ENCODE data around the gene ATF6B.
A peak's percentile ranks its signal among the peaks of the same experiment; 100 is the strongest.

The ATF6B gene

GRCh38 chr6:32129297-32130088, 1.4 kb upstream of the ATF6B start:
- no peak for DNase-seq

GRCh38 chr6:32128751-32129296, 778 bp upstream of the ATF6B start:
- DNase-seq: no peak

GRCh38 chr6:32127409-32127716, 683 bp downstream of the ATF6B start:
- DNase-seq: no peak

GRCh38 chr6:32126880-32127279, 1.2 kb downstream of the ATF6B start:
- no peak for DNase-seq

GRCh38 chr6:32123681-32124080, 4.4 kb downstream of the ATF6B start:
- DNase-seq: no peak

DNA sequence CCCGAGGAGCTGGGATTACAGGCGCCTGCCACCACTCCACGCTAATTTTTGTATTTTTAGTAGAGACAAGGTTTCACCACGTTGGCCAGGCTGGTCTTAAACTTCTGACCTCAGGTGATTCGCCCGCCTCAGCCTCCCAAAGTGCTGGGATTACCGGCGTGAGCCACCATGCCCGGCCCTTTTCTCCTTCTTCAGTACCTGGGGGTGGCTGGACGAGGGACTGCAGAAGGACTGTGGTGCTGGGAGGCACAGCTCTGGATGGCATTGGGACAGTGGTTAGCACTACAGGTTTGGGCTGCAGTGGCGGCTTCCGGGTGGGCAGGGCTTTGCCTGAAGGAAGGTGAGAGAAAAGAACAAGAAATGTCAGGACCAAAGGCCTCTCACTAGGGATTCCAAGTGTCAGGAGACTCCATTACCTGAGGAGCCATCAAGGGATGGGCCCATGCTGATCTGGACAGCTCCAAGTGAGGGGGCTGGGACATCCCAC, 7.4 kb downstream of the ATF6B start:
- no peak for DNase-seq

GRCh38 chr6:32118782-32119628, 9.0 kb downstream of the ATF6B start:
- peak; percentile 9 for DNase-seq

DNA sequence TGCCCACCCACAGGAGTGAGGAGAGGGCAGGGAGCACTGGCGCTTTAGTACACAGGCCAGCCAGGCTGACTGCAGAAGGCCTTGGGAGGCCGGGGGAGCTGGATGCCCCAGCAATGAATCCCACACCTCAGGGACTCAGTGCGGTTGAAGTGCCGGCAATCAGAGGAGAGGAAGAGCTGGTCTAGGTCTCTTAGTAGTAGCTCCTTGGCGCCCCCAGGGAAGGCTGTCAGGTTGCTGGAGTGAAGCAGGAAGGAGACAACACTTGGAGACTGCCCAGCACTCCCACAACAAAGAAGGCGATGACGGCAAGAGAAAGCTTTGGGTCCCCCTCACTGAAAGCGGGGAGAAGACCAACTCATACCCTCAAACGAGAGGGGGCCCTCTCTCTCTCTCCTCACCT, 10.6 kb downstream of the ATF6B start:
- DNase-seq: no peak

DNA sequence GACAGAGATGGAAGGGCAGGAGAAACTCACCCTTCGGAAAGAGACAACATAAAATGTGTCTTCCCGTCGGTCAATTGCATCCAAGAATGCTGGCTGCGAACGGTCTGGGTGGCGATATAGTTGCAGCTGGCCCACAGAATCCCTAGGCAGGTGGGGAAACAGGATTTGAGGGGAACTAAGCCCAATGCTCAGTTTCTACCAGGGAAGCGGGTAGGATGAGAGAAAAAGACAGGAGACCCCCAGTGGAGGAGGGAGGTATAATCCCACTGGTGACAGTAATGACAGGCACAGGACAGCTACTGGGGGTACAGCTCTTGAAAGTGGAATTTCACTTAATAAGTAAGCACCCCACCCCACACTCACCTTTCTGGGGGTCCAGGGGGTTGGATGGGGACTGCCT, 11.4 kb downstream of the ATF6B start:
- DNase-seq: no peak

DNA sequence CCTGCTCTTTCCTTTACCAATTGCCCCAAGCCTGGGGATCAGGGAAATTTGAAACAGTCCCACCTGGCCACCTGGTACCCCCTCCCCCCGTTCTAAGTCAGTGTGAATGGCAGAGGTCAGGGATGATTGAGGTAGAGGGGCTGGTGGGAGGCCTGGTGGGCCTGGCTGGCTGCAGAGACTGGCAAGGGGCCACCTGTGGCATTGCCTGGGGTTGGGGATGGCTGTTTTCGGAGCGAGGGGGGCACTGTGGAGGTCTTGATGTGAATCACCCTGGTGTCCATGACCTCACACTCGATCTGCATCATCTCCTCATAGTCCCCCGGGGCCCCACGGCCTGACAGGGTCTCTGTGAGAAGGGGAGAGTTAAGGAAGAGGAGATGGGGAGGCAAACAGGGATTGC, 12.4 kb downstream of the ATF6B start:
- DNase-seq: no peak

DNA sequence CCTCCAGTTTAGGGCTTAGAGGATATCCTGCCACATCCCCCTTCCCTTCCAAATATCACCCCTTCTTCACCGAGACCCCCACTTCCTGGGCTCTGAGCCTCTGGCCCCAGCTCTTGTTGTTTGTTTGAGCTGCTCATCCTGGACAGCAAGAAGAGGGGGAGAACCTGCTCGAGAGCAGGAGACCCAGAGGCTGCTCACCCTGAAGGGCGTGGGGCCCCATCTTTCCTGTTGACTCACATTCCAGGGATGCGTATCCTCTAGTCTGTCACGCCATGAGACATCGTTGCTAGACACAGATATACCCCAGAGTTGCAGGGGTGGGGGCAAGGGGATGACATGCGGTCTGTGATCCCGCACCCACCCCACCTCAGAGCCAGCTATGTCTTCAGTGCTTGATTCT, 13.2 kb downstream of the ATF6B start:
- no peak for DNase-seq

DNA sequence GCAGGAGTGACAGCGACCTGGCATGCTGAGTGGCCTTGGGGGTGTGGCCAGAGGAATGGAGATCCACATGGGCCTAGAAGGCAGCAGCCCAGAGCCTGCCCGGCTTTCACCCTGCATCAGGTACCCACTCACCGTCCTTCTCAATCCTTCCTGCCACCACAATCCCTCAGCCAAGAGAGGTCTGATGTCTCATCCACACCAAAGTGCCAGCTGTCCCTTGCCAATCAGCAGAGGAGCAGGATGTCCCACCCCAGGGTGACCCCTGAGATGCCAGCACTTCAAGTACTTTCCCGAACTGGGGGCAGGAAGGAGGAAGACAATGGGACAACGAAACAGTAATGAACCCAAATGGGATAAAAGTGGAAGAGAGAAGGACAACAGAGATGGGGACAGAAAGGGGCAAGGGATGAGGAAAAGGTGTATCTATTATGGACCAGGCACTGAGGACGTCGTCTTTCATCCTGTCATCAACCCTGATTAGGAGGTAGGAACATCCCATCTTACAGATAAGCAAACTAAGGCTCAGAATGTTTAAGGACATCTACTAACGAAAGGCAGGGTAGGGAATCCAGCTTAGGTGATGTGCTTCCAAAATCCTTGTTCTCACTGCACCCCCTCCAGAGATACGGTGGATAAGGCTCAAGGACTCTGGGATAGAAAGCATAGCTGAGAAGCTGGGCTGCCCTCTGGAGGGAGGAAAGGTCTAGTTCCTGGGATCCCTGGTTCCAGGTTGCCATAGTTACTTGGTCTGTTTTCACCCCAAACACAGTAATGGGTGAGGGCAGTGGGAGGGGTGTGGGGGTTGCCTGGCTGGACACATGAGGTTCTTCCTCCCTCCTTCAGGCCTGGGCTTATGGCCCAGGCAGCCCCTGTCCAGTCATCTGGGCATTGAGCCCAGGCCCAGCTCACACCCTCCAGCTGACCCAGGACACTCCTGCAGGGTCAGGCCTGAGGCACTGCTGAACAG, 14.4 kb downstream of the ATF6B start:
- no peak for DNase-seq

- DNase-seq: no peak
Observed at GRCh38 chr6:32112431-32112980, 15.5 kb downstream of the ATF6B start.

DNA sequence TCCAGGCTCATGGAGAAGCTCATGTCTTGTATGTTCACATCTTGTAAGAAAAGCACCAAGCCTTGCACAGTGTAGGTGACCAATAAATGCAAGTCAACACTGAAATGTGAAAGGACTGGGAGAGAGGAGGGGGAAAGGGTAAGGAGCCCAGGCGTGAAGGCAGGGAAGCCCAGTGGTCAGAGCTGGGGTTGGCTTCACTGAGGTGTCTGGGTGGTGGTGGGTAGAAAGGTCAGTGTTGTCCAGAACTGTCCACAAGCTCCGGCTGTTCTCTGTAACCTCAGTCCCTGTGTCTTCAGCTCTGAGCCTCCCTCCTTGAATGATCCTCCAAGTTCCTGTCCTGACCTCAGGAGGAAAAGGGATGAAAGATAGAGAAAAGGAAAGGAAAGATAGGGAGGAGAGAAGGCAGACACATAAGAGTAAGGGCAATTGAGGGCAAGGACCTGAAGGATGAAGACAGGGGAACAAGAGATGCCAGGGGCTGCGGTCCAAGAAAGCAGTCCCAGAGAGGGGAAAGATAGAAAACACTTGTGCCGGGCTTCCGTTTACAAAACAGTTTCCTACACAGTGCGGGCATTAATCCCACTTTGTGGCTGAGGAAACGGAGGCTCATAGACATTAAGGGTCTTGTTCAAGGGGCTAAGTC, 16.5 kb downstream of the ATF6B start:
- no peak for DNase-seq

GRCh38 chr6:32110632-32111031, 17.4 kb downstream of the ATF6B start:
- DNase-seq: no peak

DNA sequence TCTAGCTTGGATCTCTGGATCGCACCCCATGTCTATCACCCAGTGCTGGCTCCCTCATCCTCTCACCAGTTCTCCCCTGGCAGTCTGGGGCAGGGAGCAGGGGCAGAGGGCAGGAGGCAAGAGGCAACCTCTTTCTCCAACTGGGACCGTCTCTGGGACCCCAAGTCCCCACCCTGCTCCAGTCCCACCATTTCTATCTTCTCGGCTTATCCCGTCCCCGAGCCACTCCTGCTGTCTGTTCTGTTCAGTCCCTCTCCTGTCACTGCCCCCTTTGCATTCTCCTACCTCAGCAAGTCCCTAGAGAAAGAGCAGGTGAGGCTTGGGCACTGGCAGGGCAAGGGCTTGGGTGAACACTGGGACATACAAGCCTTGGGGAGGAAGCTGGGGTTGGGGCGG, 18.3 kb downstream of the ATF6B start:
- no peak for DNase-seq

DNA sequence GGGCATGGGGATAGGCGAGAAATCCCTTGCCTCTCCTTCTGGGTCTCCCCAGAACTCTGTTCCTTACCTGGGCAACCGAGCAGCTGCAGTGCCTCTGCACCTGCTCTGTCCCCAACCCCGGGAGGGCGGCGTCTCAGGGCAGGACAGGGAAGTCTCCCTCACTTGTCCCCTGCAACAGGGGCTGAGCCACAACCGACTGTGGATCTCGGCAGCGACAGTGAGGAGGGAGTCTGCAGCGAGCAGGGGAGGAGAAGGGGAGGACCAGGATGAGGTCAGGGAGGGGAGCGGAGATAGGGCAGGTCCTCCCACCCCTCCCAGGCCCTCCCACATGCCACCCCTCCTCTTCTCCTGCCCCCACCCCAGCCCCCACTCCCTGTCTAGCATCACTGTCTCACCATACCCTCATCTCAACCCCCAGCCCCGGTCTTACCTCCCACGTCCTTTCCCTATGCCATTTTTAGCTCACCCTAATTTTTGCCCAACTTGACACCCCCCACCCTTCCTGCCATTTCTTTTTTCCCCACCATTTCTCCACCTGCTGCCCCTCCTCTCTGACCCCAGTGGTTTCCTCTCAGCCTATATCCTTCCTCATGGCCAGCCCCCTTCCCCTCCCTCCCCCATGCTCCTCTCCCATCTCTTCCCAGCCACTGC, 18.8 kb downstream of the ATF6B start, which contains the start of gene TNXB:
TSS of gene TNXB (minus strand) at position 225 of the 651 bp plus-strand sequence. CDS start 11,140 bp downstream, outside the sequence.
- DNase-seq: no peak

DNA sequence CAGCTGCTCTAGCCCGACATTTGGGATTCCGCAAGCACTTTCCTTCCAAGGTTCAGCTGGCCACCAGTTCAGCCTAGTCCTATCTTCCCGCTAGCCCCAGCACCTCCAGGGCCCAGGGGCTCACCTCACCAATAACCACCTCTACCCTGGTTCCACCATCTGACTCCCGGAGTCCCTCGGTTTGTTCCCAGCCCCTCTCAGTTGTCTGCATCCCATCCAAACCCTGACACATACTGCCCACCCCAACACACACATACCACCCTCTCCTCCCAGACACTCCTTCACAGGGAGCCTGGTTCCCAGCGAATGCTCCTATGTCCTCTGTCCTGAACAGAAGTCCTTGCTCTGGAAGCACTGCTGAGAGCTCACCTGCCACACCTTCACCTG, 19.3 kb downstream of the ATF6B start:
- DNase-seq: no peak

GRCh38 chr6:32108094-32108627, 19.9 kb downstream of the ATF6B start:
- no peak for DNase-seq

DNA sequence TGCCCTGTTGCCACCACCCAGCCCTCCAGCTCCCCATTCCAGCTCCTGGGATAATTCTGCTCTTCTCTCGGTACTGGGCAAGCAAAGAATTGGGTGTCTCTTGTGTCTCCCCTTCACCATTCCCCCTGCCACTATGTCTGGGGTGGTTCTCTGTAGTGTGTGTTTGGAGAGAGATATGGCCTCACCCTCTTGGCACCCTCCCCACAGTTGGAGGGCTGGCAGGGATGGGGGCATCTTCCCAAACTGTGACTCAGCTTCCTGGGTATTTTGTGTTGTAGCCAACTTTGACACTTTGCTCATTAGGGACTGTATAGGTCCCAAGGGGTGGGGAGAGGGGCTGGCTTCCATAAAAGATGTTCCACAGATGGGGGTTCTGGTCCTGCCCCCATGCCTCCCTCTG, 20.6 kb downstream of the ATF6B start:
- no peak for DNase-seq

DNA sequence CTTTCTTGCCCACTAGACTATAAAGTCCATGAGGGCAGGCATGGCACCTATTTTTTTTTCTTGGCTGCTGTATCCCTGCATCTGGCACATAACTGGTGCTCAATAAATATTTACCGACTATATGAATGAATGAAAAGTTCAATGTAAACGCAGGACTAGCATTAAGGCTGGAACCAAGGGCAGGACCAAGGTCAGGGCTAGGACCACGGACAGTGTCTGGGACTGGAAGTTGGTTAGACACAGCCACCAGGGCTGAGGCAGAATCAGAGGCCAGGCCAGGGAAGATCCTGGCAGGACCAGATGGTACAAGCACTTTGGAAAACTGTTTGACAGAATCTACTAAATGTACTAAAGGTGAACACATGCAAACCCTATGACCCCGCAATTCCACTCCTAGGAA, 22.6 kb downstream of the ATF6B start:
- DNase-seq: no peak

All from NCI-H2107 (cell line).